22Rv1 (cell line): Measurements from ENCODE around the gene ATN1.

Source experiments
- CTCF ChIP-seq: fragments of 450-650 bp; IDR thresholded peaks from 2 replicates; pipeline ENCODE4 v1.5.1; 2017; ENCODE audit warnings: mild to moderate bottlenecking
- ZFX ChIP-seq: fragments of 450-650 bp; IDR thresholded peaks from 2 replicates; pipeline ENCODE4 v1.6.1; 2017; ENCODE audit warnings: antibody characterized with exemption, borderline replicate concordance

GRCh38 chr12:6974180-6974579 is 46.4 kb downstream of the ATN1 start:
- TF ChIP-seq CTCF (no peak), ZFX (no peak)
